Hippocampal formation (tissue), 2 donors: ENCODE measurements around the gene VAMP4.
A peak's percentile ranks its signal among the peaks of the same experiment; 100 is the strongest.

Experiments used
- DNase-seq, 2 donors: peaks; one replicate each; lab custom pipeline; 2025; lab: John Stamatoyannopoulos, UW

Gene VAMP4

GRCh38 chr1:171741872-171742576, at the start of gene VAMP4:
Gene VAMP4, minus strand, starts transcription at chr1:171742065. Its CDS starts 3,651 bp downstream, at chr1:171738414.
- DNase-seq, result peak; percentile 82 to 83

- no peak for DNase-seq
These were observed 48.5 kb upstream of the VAMP4 start for GRCh38 chr1:171790318-171790717.

GRCh38 chr1:171788696-171789095, 46.8 kb upstream of the VAMP4 start:
- no peak for DNase-seq

GRCh38 chr1:171787686-171788480, 46.0 kb upstream of the VAMP4 start:
- no peak for DNase-seq

- no peak for DNase-seq
These were observed 44.7 kb upstream of the VAMP4 start for GRCh38 chr1:171786534-171786933.

GRCh38 chr1:171785766-171786165, 43.9 kb upstream of the VAMP4 start:
- no peak for DNase-seq

- DNase-seq, result no peak
These were observed 42.9 kb upstream of the VAMP4 start for GRCh38 chr1:171784784-171785183.

GRCh38 chr1:171783816-171784530, 42.1 kb upstream of the VAMP4 start:
- DNase-seq, result no peak

- DNase-seq, result peak; percentile 99
These were observed 39.5 kb upstream of the VAMP4 start, which contains the start of gene METTL13 for GRCh38 chr1:171781176-171781875. Gene METTL13, plus strand, starts transcription at chr1:171781660. Its CDS starts 308 bp downstream, at chr1:171781968.

- no peak for DNase-seq
These were observed 38.8 kb upstream of the VAMP4 start for GRCh38 chr1:171780583-171781175.

- no peak for DNase-seq
These were observed 30.4 kb upstream of the VAMP4 start for GRCh38 chr1:171772312-171772711.

- DNase-seq, result no peak
These were observed 27.9 kb upstream of the VAMP4 start for GRCh38 chr1:171769754-171770153.

- no peak for DNase-seq
These were observed 27.3 kb upstream of the VAMP4 start for GRCh38 chr1:171769171-171769570.

- DNase-seq, result no peak
These were observed 21.9 kb upstream of the VAMP4 start for GRCh38 chr1:171763764-171764163.

GRCh38 chr1:171762143-171762563, 20.3 kb upstream of the VAMP4 start:
- DNase-seq, result no peak

- no peak for DNase-seq
These were observed 16.1 kb upstream of the VAMP4 start for GRCh38 chr1:171758011-171758410.

- no peak for DNase-seq
These were observed 15.0 kb upstream of the VAMP4 start for GRCh38 chr1:171756856-171757255.

- DNase-seq, result no peak
These were observed 13.1 kb upstream of the VAMP4 start for GRCh38 chr1:171754971-171755370.

GRCh38 chr1:171754353-171754705, 12.5 kb upstream of the VAMP4 start:
- no peak for DNase-seq

- no peak for DNase-seq
These were observed 12.0 kb upstream of the VAMP4 start for GRCh38 chr1:171753685-171754352.

- no peak for DNase-seq
These were observed 11.3 kb upstream of the VAMP4 start for GRCh38 chr1:171753182-171753581.
